Measurements from ENCODE around the gene SRP9.
"Not testable (repeated sequence)": the region's sequence is repeated elsewhere in the genome, so short reads cannot be mapped to it uniquely, and the experiment has no call there.

The SRP9 gene

GRCh38 chr1:225778337-225778669 lies 677 bp downstream of the SRP9 start:
- no peak for DNase-seq

GRCh38 chr1:225779165-225779564 lies 1.5 kb downstream of the SRP9 start:
- DNase-seq, result not testable (repeated sequence)

GRCh38 chr1:225780134-225780533 lies 2.5 kb downstream of the SRP9 start:
- DNase-seq, result no peak

- DNase-seq, result no peak
Observed at GRCh38 chr1:225780630-225781029, 3.0 kb downstream of the SRP9 start.

DNA sequence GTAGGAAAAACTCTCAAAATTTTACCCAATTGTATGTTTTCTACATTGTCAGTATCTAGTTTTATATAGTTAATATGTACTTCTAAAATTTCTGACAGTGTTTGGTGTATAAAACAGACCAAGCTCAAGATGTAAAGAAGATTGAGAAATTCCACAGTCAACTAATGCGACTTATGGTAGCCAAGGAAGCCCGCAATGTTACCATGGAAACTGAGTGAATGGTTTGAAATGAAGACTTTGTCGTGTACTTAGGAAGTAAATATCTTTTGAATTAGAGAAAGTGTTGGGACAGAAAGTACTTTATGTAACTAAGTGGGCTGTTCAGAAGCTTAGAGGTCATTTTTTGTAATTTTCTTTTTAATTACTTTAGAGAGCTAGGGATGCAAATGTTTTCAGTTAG lies 11.5 kb downstream of the SRP9 start:
- not testable (repeated sequence) for DNase-seq

- no peak for DNase-seq
Observed at GRCh38 chr1:225794954-225795353, 17.3 kb downstream of the SRP9 start.

DNA sequence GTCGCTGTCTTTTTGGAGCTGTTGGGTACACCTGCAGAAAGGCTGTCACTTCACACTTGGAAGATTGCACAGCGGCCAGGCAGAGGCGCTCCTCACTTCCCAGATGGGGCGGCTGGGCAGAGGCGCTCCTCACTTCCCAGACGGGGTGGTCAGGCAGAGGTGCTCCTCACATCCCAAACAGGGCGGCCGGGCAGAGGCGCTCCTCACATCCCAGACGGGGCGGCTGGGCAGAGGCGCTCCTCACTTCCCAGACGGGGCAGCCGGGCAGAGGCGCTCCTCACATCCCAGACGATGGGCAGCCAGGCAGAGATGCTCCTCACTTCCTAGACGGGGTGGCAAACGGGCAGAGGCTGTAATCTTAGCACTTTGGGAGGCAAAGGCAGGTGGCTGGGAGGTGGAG lies 18.5 kb downstream of the SRP9 start:
- not testable (repeated sequence) for DNase-seq

- not testable (repeated sequence) for DNase-seq
Observed at GRCh38 chr1:225801146-225801545, 23.5 kb downstream of the SRP9 start.

DNA sequence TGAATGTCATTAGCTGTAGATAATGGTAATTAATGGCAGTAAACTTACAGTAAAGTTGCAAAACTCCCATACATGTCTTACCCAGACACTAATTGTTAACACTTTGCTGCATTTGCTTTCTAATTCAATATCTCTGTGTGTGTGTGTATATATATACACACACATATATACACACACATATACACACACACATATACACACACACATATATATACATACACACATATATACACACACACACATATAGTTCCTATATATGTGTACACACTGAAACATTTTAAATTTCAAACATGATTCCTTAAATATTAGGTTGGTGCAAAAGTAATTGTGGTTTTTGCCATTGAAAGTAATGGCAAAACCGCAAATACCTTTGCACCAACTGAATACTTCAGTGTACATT lies 28.6 kb downstream of the SRP9 start:
- DNase-seq, result no peak

DNA sequence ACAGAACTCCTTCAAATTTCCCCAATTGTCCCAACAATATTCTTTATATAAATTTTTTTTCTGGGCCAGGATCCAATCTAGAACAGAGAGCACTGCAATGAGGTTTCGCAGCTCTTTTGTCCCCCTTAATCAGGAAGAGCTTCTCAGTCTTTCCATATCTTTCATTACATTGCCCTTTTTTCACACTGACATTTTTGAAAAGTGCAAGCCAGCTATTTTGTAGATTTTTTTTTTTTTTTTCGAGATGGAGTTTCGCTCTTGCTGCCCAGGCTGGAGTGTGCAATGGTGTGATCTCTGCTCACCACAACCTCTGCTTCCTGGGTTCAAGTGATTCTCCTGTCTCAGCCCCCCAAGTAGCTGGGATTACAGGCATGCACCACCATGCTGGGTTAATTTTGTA lies 29.1 kb downstream of the SRP9 start:
- DNase-seq, result not testable (repeated sequence)

- no peak for DNase-seq
Observed at GRCh38 chr1:225808136-225808535, 30.5 kb downstream of the SRP9 start.

DNA sequence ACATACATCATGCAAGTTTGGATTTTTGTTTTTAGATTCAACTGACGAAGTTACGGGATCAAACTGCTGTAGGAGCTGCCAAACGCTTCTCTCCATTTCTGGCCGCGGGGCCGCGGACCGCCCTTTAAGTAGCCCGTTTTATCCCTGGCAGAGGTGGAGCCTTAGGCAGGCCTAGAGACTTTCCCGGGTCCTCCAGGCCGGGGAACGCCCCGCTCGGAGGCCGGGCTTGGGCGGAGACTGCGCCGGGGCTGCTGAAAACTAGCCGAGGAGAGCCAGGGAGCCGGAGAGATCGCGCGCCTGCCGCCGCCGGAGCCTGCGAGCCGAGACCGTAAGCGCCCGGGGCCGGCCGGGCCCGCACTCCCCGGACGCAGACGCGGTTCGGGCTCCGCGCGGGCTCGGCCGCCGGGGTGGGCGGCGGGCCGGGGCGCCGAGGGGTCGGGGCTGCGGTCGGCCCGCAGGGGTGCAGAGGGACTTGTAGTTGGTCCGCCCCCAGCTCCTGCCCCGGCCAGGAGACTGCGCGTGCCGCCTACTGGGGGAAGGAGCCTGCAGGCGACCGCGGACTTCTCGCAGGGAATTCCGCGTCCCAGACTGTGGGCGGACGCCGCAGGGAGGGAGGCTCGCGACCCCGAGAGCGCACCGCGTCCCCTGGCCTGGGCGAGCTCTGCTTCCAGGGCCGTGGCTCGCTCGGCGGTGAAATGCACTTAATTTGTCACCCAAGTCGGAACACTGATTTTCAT lies 32.4 kb downstream of the SRP9 start, which contains the start of gene EPHX1:
TSS of gene EPHX1 (plus strand) at position 283 of the 737 bp plus-strand sequence. CDS start 18,606 bp downstream, outside the sequence.
- DNase-seq, result peak in 1 of 2 experiments; percentile 47

GRCh38 chr1:225810579-225811538 lies 33.2 kb downstream of the SRP9 start:
- not testable (repeated sequence) for DNase-seq

DNA sequence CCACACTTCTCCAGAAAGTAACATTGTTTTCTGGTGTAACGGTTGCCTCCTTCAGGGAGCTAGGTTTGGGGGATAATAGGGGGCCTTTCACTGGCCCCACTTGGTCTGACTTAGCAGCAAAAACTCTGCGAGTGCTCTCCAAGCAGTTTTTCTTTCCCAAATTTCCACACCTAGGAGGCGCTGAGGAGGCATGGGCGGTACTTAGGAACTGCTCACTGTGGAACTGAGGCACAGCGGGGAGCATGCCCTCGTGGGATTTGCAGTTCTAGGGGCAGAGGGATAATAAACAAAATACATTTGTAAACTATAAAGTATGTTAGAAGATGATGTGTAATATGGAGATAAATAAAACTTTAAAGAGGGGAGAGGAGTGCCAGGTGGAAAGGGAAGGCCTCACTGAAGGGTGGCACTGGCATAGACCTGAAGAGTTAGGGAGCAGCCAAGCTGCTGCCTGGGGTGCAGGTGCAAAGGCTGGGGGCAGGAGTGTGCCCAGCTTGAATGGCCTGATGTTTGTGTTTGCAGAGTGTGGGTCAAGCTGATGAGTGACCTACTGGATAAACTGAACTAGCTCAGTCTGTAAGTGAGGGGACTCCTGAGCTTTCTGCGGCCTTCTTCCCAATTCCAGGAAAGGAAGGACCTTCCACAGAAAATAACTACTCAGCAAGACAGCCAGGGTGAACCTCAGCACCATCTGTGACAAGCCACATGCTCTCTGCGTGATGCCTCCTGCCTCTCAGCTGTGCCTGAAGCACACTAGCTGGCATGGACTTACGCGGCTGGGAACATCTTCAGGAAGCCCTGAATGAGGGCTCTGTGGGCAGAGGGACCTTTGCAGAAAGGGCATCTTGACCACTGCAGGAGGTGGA lies 34.2 kb downstream of the SRP9 start:
- no peak for DNase-seq

DNA sequence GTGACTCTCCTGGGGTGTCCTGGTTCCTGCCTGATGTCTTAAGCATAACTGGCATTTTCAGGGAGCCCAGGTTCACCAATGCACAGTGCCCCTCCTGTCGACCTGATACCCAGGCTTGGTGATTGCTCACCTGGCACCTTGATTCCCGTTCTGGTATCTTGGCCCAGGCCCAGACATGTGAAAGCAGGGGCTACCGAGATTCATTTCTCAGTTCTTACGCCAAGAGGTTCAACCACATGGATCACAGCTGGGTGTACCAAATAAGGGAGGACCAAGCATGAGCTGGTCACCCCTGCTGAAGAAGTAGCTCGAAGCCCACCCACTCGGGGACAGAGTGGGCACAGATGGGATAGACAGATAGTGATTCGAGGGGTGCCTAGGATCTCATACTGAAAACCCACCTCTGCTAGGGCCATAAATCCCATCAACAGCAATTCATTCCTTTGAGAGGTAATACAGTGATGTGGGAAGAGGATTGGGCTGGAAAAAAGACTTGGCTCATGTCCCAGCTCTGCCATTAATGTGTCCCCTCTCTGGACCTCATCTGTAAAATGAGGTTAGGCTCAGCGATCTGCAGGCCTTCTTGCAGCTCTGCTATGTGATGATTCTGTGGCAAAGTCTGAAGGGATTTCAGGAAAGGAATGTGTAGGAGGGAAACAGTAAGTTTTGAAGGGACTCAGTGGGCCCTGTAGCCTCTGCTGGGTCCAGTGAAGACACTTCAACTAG lies 35.0 kb downstream of the SRP9 start:
- DNase-seq, result no peak

- DNase-seq, result no peak
Observed at GRCh38 chr1:225813214-225813964, 35.8 kb downstream of the SRP9 start.

GRCh38 chr1:225814381-225814780 lies 36.8 kb downstream of the SRP9 start:
- no peak for DNase-seq

DNA sequence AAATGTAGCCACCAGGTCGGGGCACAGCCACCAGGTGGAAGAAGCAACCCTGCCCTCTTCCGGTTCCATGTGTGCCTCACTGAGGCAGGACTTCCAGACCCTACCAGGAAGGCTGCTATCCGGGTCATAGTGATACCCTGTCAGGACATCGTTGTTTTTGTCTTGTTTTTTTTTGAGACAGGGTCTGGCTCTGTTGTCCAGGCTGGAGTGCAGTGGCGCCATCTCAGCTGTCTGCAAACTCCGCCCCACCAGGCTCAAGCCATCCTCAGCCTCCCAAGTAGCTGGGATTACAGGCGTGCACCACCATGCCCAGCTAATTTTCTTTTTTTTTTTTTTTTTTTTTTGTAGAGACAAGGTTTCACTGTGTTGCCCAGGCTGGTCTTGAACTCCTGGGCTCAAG lies 37.5 kb downstream of the SRP9 start:
- not testable (repeated sequence) for DNase-seq

- DNase-seq, result peak; percentile 18 to 53
Observed at GRCh38 chr1:225815526-225816178, 38.0 kb downstream of the SRP9 start.

DNA sequence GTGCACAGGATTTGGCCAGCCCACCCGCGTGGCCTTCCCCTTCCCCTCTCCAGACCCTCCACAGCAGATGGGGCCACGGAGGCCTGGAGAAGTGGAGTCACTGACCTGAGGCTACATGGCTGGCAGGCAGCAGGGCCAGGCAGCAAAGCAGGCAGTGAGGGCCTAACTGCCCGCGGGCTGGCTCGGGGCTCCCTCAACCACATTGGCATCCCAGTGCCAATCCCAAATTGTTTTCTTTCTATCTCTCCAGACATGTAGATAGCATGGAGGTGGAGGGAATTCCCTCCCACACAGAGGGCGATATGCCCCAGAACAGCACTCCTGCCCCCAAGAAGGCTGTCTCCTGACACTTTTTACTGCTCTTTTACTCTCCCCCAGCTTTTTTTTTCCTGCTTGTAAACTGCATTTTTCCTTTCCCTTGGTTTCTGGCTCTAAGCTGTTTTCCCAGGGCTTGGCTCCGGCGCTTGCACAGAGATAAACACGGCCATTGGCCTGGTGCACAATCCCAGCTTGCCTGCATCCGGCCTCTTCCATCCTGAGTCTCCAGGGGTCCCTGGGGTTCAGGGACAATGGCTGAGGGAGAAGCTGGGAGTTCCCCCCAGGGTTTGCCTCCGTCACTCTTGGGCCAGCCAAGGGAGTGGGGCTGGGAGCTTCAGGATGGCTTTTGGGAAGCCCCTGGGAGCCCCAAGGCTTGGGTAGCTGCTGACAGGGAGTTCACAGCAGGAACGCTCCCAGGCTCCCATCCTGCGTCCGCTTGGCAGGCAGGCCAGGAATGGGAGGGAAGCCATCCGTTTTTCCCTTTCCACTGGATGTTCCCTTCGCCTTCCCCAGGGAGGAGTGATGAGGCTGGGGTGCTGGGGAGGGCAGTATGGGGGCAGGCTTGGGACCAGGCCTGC lies 39.3 kb downstream of the SRP9 start:
- no peak for DNase-seq
